ENCODE data around the gene LRRC15.

DNA sequence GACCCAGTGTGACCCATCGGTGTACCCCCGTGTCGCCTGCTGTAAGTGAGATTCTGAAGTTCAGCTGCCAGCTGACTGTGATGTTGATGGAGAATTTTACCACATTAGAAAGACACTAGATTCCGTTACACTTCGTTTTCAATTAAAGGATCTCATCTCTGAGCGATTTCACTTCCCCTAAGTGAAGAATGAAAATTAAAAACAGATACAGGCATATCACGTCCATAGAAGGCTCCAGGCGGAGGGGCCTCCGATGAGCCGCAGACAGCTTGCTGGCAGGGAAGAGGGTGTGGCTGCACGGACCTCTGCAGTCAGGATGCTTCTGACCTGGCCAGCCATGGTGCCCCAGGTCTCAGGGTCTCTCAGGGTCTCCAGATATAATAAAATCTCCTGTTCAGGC is 11.9 kb downstream of the LRRC15 start:
- TF ChIP-seq, protein P1, sequence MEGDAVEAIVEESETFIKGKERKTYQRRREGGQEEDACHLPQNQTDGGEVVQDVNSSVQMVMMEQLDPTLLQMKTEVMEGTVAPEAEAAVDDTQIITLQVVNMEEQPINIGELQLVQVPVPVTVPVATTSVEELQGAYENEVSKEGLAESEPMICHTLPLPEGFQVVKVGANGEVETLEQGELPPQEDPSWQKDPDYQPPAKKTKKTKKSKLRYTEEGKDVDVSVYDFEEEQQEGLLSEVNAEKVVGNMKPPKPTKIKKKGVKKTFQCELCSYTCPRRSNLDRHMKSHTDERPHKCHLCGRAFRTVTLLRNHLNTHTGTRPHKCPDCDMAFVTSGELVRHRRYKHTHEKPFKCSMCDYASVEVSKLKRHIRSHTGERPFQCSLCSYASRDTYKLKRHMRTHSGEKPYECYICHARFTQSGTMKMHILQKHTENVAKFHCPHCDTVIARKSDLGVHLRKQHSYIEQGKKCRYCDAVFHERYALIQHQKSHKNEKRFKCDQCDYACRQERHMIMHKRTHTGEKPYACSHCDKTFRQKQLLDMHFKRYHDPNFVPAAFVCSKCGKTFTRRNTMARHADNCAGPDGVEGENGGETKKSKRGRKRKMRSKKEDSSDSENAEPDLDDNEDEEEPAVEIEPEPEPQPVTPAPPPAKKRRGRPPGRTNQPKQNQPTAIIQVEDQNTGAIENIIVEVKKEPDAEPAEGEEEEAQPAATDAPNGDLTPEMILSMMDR (conservative IDR thresholded peaks at IDR 0.05) = no peak
- no peak for TF ChIP-seq EZH2 (IDR thresholded peaks at IDR 0.05; ENCODE audit: low read depth)

Data from PC-9 (cell line).